GM12878 (cell line): Measurements from ENCODE around the gene TFAP2B. TPM values are rescaled to one million over a fixed set of nuclear protein-coding genes. Genes with fewer than 3 reads are reported as not detected.

Experiments
- ATAC-seq: fragments of 200-7000 bp; cut with Tn5 transposase; 3 replicates; pipeline ENCODE4 v1.9.1; 2020; ENCODE audit warnings: mild to moderate bottlenecking, moderate library complexity
- BruUV-seq: library from RNA; stranded (reverse); fragments of 400-500 nt; replicated peaks from 2 replicates; lab custom pipeline; 2021; lab: Mats Ljungman, UMichigan
- CTCF ChIA-PET: fragments of 300-600 bp; sonication (Branson Sonifier 250); formaldehyde crosslinking; extraction: SDS; loops from one replicate; lab custom pipeline; 2021; ENCODE audit warnings: inconsistent platforms; lab: Yijun Ruan, JAX
- POLR2A ChIA-PET: fragments of 350-600 bp; formaldehyde crosslinking; extraction: SDS; loops from one replicate; lab custom pipeline; 2021; ENCODE audit warnings: inconsistent platforms; lab: Charles Lee
- RAD21 ChIA-PET: fragments of 300-600 bp; sonication (Branson Sonifier 250); formaldehyde crosslinking; loops from one replicate; lab custom pipeline; 2023; ENCODE audit warnings: antibody characterized with exemption; ENCODE audit not compliant: unreplicated experiment; lab: Charles Lee
- SMC1A ChIA-PET: fragments of 300-600 bp; sonication (Branson Sonifier 250); formaldehyde crosslinking; loops from one replicate; lab custom pipeline; 2023; ENCODE audit not compliant: unreplicated experiment, uncharacterized antibody; lab: Charles Lee
- DNase-seq: peaks from one replicate; pipeline ENCODE4 v3.0.0-alpha.2; 2011; ENCODE audit warnings: low read depth, low spot score
- FAIRE-seq: peaks from 3 replicates; lab custom pipeline; 2011; peaks lifted over from hg19 to GRCh38; lab: Jason Lieb, UNC
- H2AFZ ChIP-seq: 2 replicates; pipeline ENCODE4 v1.6.0; 2011; ENCODE audit warnings: low read depth, low read length, control low read depth; ENCODE audit not compliant: control insufficient read depth
- H3K27ac ChIP-seq: 2 replicates; pipeline ENCODE4 v1.5.1; 2011; ENCODE audit warnings: control low read depth; ENCODE audit not compliant: control insufficient read depth, insufficient read depth
- H3K27me3 ChIP-seq, 2 experiments: replicated peaks in 1 of 2; 2 replicates each; pipeline versions ENCODE4 v1.6.0 to v1.6.1; 2011; ENCODE audit warnings: low read length in 1 of 2; ENCODE audit not compliant: control insufficient read depth in 2 of 2, insufficient read depth in 2 of 2
- H3K36me3 ChIP-seq, 2 experiments: 2 replicates each; pipeline ENCODE4 v1.5.1; 2011; ENCODE audit warnings: low read length in 1 of 2; ENCODE audit not compliant: control insufficient read depth in 2 of 2, insufficient read depth in 2 of 2
- H3K4me1 ChIP-seq: 2 replicates; pipeline ENCODE4 v1.6.1; 2011; ENCODE audit warnings: mild to moderate bottlenecking, low read length, moderate library complexity, mixed read lengths; ENCODE audit not compliant: control insufficient read depth, insufficient read depth
- H3K4me2 ChIP-seq: 2 replicates; pipeline ENCODE4 v1.6.0; 2011; ENCODE audit warnings: control low read depth; ENCODE audit not compliant: control insufficient read depth, insufficient read depth
- H3K4me3 ChIP-seq: fragments of 200-600 bp; sonication (generic); 2 replicates; pipeline ENCODE4 v1.5.1; 2016
- H3K79me2 ChIP-seq: 2 replicates; pipeline ENCODE4 v1.6.0; 2011; ENCODE audit warnings: low read length; ENCODE audit not compliant: control insufficient read depth, insufficient read depth
- H3K9ac ChIP-seq: 2 replicates; pipeline ENCODE4 v1.8.0; 2011; ENCODE audit warnings: low read length, control low read depth, mixed read lengths; ENCODE audit not compliant: control insufficient read depth, insufficient read depth
- H3K9me3 ChIP-seq: replicated peaks from 3 replicates; pipeline ENCODE4 v1.5.1; 2011; ENCODE audit warnings: mild to moderate bottlenecking, low read length; ENCODE audit not compliant: control insufficient read depth, insufficient read depth
- H4K20me1 ChIP-seq: 2 replicates; pipeline ENCODE4 v1.6.0; 2011; ENCODE audit not compliant: control insufficient read depth, insufficient read depth
- ATF7 ChIP-seq: fragments of 450-650 bp; IDR thresholded peaks from 2 replicates; pipeline ENCODE4 v1.6.1; 2016; ENCODE audit warnings: low read depth, mild to moderate bottlenecking
- CBFB ChIP-seq: IDR thresholded peaks from 2 replicates; pipeline ENCODE4 v1.6.1; 2016; ENCODE audit warnings: antibody characterized with exemption, low read depth
- GABPA ChIP-seq: IDR thresholded peaks from 2 replicates; pipeline ENCODE4 v1.6.1; 2014; ENCODE audit warnings: antibody characterized with exemption, low read depth, mild to moderate bottlenecking, inconsistent platforms
- IRF4 ChIP-seq: IDR thresholded peaks from 2 replicates; pipeline ENCODE4 v1.6.1; 2011; ENCODE audit warnings: low read depth, low read length
- MEF2A ChIP-seq: IDR thresholded peaks from 2 replicates; pipeline ENCODE4 v1.6.1; 2011; ENCODE audit warnings: low read depth, mild to moderate bottlenecking, low read length, moderate library complexity; ENCODE audit not compliant: insufficient read depth
- MEF2B ChIP-seq: fragments of 450-650 bp; IDR thresholded peaks from 2 replicates; pipeline ENCODE4 v1.6.1; 2018; ENCODE audit warnings: mild to moderate bottlenecking, moderate library complexity; ENCODE audit not compliant: partially characterized antibody, poor library complexity, severe bottlenecking
- MTA3 ChIP-seq: IDR thresholded peaks from 2 replicates; pipeline ENCODE4 v1.6.1; 2012; ENCODE audit warnings: low read length, inconsistent platforms, borderline replicate concordance
- POLR2AphosphoS2 ChIP-seq: IDR thresholded peaks from 2 replicates; pipeline ENCODE4 v1.6.1; 2011; ENCODE audit warnings: low read depth, mild to moderate bottlenecking, low read length, improper control_type of control experiment, moderate library complexity
- RBBP5 ChIP-seq: fragments of 200-600 bp; sonication (generic); conservative IDR thresholded peaks from 2 replicates; pipeline ENCODE4 v1.6.1; 2016
- SREBF1 ChIP-seq: IDR thresholded peaks from 2 replicates; pipeline ENCODE4 v1.6.1; 2012; ENCODE audit warnings: mild to moderate bottlenecking, low read length
- WGBS: methylation state at CpG from one replicate; pipeline ENCODE4 v1.1.6; 2016; ENCODE audit warnings: low lambda C conversion rate; ENCODE audit not compliant: insufficient replicate concordance, insufficient coverage; ENCODE audit errors: missing lambda C conversion rate; 5-methylcytosine and 5-hydroxymethylcytosine counted together
- in situ Hi-C: fragments of 300-500 bp; cut with MboI; formaldehyde crosslinking; loops from 9 replicates; pipeline ENCODE4 v1.14.3; 2018; ENCODE audit warnings: mixed read lengths
- intact Hi-C: fragments of 100-400 bp; cut with micrococcal nuclease; formaldehyde crosslinking; loops from one replicate; pipeline ENCODE4 v1.14.2; 2022; ENCODE audit not compliant: unreplicated experiment
- polyA plus RNA-seq, 11 experiments: library from polyadenylated mRNA; depleted of rRNA in 4 of 11; unstranded in 6 of 11; stranded (reverse) in 5 of 11; fragments of >200 nt; fragmentation: Nextera tagmentation in 4 of 11; fragmentation: Illumina TruSeq in 1 of 11; extraction: Ambion mirVana in 4 of 11; extraction: Trizol in 1 of 11; gene quantifications; 1 replicate in 1 of 11; 2 replicates in 10 of 11; pipeline versions ENCODE4 v1.2.1 to v1.2.3, GENCODE V29; 2011 to 2016; ENCODE audit warnings: inconsistent platforms in 2 of 11, missing spikeins in 2 of 11, low read depth in 1 of 11
- total RNA-seq, 4 experiments: library from RNA; depleted of rRNA in 3 of 4; stranded (reverse); fragments of >200 nt in 3 of 4; fragmentation: Illumina TruSeq in 1 of 4; extraction: Trizol in 1 of 4; gene quantifications; 2 replicates each; pipeline versions ENCODE4 v1.2.1 to v1.2.3, GENCODE V29; 2013 to 2021
- TF ChIP-seq, protein P1 (sequence below): fragments of 450-650 bp; IDR thresholded peaks from 2 replicates; pipeline ENCODE4 v1.6.1; 2017; ENCODE audit warnings: mild to moderate bottlenecking, moderate library complexity
- TF ChIP-seq, protein P2 (sequence below): fragments of 450-650 bp; conservative IDR thresholded peaks from 2 replicates; pipeline ENCODE4 v1.6.1; 2017; ENCODE audit warnings: mild to moderate bottlenecking, moderate library complexity
- TF ChIP-seq, protein P3 (sequence below): fragments of 450-650 bp; formaldehyde crosslinking; IDR thresholded peaks from 2 replicates; pipeline ENCODE4 v1.4.0; 2022; ENCODE audit warnings: mild to moderate bottlenecking, moderate library complexity
- TF ChIP-seq, protein P4 (sequence below): IDR thresholded peaks from 2 replicates; pipeline ENCODE4 v1.6.1; 2012; ENCODE audit warnings: low read depth, low read length, improper control_type of control experiment

The TFAP2B gene
- total and polyA plus RNA-seq, 10 of the 15 experiments (the other 5 are each of a cell fraction or from before 2014, with no cell fraction given), result 0.03 to 0.15 (median 0.07) TPM; not detected in 5

DNA sequence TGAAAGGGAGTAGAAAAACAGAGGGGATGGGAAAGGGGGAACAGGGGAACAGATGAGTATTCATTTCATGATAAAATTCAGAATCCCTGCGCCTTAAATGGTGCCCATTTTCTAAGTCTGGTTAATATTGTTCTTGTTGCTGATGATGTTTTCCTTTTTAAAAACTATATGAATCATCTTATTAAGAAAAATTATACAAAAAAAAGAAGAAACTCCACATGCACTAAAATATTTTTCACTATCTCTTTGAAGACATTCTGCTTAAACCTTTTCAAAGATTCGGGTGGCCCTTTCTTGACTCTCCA, 1.1 kb upstream of the TFAP2B start:
- no peaks in the 10 kb centered on the region for H3K4me1 ChIP-seq
- H3K36me3 ChIP-seq, result no peaks in the 10 kb centered on the region
- intact Hi-C loops (loop anchor here (2.0 to 5.0 kb wide), 4 partner anchors 640 to 1141 kb away; no protein-coding TSS in a partner anchor), in situ Hi-C loops (loop anchor here (10.0 kb wide), 3 partner anchors 537 to 1207 kb away; no protein-coding TSS in a partner anchor)
- ChIA-PET SMC1A (interaction anchor here (1.1 to 2.1 kb wide), 3 partner anchors 12 to 697 kb away, joined by 3 to 8 read pairs (median 3); no protein-coding TSS in a partner anchor), POLR2A (no interaction called here), CTCF (interaction anchor here (1.1 to 1.2 kb wide), 3 partner anchors 12 to 1232 kb away, joined by 4 to 6 read pairs (median 6); no protein-coding TSS in a partner anchor), RAD21 (interaction anchor here (1.0 to 1.5 kb wide), 2 partner anchors 725 kb away, joined by 3 to 4 read pairs; no protein-coding TSS in a partner anchor)
- no peak overlapping the region for H3K27ac ChIP-seq
- H3K9me3 ChIP-seq, result no peaks in the 10 kb centered on the region
- no peak for FAIRE-seq
- 38% methylated on average over 2 of the region's 2 CpGs for WGBS
- no peak overlapping the region for H3K4me2 ChIP-seq
- no TSS peak for BruUV-seq
- H4K20me1 ChIP-seq, result no peaks in the 10 kb centered on the region
- no peak overlapping the region for H3K9ac ChIP-seq
- peaks cover 5 to 27% of the 10 kb centered on the region in 2 experiments for H3K27me3 ChIP-seq
- TF ChIP-seq, protein P1, sequence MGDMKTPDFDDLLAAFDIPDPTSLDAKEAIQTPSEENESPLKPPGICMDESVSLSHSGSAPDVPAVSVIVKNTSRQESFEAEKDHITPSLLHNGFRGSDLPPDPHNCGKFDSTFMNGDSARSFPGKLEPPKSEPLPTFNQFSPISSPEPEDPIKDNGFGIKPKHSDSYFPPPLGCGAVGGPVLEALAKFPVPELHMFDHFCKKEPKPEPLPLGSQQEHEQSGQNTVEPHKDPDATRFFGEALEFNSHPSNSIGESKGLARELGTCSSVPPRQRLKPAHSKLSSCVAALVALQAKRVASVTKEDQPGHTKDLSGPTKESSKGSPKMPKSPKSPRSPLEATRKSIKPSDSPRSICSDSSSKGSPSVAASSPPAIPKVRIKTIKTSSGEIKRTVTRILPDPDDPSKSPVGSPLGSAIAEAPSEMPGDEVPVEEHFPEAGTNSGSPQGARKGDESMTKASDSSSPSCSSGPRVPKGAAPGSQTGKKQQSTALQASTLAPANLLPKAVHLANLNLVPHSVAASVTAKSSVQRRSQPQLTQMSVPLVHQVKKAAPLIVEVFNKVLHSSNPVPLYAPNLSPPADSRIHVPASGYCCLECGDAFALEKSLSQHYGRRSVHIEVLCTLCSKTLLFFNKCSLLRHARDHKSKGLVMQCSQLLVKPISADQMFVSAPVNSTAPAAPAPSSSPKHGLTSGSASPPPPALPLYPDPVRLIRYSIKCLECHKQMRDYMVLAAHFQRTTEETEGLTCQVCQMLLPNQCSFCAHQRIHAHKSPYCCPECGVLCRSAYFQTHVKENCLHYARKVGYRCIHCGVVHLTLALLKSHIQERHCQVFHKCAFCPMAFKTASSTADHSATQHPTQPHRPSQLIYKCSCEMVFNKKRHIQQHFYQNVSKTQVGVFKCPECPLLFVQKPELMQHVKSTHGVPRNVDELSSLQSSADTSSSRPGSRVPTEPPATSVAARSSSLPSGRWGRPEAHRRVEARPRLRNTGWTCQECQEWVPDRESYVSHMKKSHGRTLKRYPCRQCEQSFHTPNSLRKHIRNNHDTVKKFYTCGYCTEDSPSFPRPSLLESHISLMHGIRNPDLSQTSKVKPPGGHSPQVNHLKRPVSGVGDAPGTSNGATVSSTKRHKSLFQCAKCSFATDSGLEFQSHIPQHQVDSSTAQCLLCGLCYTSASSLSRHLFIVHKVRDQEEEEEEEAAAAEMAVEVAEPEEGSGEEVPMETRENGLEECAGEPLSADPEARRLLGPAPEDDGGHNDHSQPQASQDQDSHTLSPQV, result no peak
- TF ChIP-seq, protein P2, sequence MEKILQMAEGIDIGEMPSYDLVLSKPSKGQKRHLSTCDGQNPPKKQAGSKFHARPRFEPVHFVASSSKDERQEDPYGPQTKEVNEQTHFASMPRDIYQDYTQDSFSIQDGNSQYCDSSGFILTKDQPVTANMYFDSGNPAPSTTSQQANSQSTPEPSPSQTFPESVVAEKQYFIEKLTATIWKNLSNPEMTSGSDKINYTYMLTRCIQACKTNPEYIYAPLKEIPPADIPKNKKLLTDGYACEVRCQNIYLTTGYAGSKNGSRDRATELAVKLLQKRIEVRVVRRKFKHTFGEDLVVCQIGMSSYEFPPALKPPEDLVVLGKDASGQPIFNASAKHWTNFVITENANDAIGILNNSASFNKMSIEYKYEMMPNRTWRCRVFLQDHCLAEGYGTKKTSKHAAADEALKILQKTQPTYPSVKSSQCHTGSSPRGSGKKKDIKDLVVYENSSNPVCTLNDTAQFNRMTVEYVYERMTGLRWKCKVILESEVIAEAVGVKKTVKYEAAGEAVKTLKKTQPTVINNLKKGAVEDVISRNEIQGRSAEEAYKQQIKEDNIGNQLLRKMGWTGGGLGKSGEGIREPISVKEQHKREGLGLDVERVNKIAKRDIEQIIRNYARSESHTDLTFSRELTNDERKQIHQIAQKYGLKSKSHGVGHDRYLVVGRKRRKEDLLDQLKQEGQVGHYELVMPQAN, result no peak
- no peak for TF ChIP-seq IRF4
- TF ChIP-seq MEF2B, result no peak
- TF ChIP-seq ATF7, result no peak
- TF ChIP-seq, protein P3, sequence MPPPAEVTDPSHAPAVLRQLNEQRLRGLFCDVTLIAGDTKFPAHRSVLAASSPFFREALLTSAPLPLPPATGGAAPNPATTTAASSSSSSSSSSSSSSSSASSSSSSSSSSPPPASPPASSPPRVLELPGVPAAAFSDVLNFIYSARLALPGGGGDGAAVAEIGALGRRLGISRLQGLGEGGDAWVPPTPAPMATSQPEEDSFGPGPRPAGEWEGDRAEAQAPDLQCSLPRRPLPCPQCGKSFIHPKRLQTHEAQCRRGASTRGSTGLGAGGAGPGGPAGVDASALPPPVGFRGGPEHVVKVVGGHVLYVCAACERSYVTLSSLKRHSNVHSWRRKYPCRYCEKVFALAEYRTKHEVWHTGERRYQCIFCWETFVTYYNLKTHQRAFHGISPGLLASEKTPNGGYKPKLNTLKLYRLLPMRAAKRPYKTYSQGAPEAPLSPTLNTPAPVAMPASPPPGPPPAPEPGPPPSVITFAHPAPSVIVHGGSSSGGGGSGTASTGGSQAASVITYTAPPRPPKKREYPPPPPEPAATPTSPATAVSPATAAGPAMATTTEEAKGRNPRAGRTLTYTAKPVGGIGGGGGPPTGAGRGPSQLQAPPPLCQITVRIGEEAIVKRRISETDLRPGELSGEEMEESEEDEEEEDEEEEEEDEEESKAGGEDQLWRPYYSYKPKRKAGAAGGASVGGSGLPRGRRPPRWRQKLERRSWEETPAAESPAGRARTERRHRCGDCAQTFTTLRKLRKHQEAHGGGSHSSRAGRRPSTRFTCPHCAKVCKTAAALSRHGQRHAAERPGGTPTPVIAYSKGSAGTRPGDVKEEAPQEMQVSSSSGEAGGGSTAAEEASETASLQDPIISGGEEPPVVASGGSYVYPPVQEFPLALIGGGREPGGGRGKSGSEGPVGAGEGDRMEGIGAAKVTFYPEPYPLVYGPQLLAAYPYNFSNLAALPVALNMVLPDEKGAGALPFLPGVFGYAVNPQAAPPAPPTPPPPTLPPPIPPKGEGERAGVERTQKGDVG (CRISPR knock-in tag), result no peak
- no peak for TF ChIP-seq MEF2A
- TF ChIP-seq MTA3, result no peak
- TF ChIP-seq CBFB, result no peak
- TF ChIP-seq, protein P4, sequence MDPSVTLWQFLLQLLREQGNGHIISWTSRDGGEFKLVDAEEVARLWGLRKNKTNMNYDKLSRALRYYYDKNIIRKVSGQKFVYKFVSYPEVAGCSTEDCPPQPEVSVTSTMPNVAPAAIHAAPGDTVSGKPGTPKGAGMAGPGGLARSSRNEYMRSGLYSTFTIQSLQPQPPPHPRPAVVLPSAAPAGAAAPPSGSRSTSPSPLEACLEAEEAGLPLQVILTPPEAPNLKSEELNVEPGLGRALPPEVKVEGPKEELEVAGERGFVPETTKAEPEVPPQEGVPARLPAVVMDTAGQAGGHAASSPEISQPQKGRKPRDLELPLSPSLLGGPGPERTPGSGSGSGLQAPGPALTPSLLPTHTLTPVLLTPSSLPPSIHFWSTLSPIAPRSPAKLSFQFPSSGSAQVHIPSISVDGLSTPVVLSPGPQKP, result no peak
- TF ChIP-seq POLR2AphosphoS2, result no peak
- no peak for TF ChIP-seq RBBP5
- no peak for TF ChIP-seq GABPA
- TF ChIP-seq SREBF1, result no peak
- no peaks in the 10 kb centered on the region for H3K79me2 ChIP-seq
- no peak for DNase-seq
- H3K4me3 ChIP-seq, result no peak overlapping the region
- no peak for ATAC-seq
- H2AFZ ChIP-seq, result no peak overlapping the region
